ENCODE results near the gene SLC4A8. TPM values are rescaled to one million over a fixed set of nuclear protein-coding genes. Genes with fewer than 3 reads are reported as not detected.

The SLC4A8 gene
- total and polyA plus RNA-seq, 5 donors: 0.02 to 0.50 (median 0.24) TPM

DNA sequence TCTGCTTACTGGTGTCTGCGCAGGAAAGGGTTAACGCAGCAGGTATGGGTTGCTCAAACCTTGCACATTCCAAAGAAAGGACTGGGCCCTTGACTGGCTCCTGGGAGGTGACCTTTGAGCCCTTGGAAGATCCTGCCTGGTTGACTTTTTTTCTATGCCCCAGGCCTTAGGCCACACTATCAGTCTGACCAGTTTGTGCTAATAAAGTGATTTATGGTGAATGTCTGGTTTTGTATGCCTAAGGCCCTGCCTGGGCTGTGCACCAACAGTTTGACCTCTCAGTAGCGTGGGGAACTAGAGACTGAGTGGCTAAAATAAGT lies 105.0 kb downstream of the SLC4A8 start:
- DNase-seq: no peak
- Histone ChIP-seq H3K27me3 (ENCODE audit: control insufficient read depth, insufficient read depth) (no peaks in the 10 kb centered on the region), H3K4me1 (ENCODE audit: control insufficient read depth, insufficient read depth, low read length) (no peaks in the 10 kb centered on the region), H3K4me3 (ENCODE audit: low read length) (no peak overlapping the region), H3K9me3 (ENCODE audit: control insufficient read depth, low read length) (no peaks in the 10 kb centered on the region), H3K27ac (ENCODE audit: low read length) (no peak overlapping the region)
- intact Hi-C loops (cut with DNase I): no loop called here
- WGBS: 87% methylated on average over 3 of the region's 3 CpGs
- ATAC-seq: no peak

GRCh38 chr12:51530208-51530607 lies 105.6 kb downstream of the SLC4A8 start:
- intact Hi-C loops (cut with DNase I): loop anchor here in 3 of 4 donors (5.0 to 10.0 kb wide), 3 partner anchors 103 to 295 kb away; partner anchors contain the start of gene SLC4A8 (in 1 of the 3)
- H3K27me3 ChIP-seq (ENCODE audit: control insufficient read depth, insufficient read depth): no peaks in the 10 kb centered on the region

DNA sequence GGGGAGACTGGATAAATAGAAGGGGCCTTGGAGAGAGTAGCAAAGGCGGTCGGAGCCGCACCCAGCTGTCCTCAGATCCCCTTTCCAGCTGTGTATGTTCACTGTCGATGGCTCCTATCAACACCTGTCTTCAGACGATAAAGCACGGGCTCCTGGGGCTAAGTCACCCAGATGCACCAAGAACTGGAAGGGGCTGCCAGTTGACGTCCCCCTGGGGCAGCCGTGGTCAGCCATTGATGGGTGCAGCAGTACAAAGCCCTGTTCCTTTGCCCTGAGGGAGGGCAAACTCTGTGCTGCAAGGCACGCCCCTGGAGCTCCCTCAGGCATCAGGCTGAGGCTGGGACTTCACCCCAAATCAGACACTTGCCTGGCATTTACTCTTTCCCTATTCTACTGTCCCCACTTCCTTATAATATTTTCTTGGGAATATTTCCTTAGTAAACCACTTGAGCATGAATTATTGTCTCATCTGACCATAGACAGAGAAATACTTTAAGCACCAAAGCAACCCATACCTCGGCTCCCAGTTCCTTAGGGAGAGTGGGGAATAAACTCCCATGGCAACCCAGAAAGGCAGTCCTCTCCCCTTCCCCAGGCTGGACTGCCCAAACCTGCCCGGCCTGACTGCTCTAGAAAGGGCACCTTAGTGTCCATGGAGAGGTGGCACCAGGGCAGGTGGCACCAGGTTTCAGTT lies 106.8 kb downstream of the SLC4A8 start:
- H3K27me3 ChIP-seq (ENCODE audit: control insufficient read depth, insufficient read depth): no peaks in the 10 kb centered on the region
- 42% methylated on average over 11 of the region's 11 CpGs for WGBS
- intact Hi-C loops (cut with DNase I): loop anchor here in 3 of 4 donors (5.0 to 10.0 kb wide), 3 partner anchors 104 to 293 kb away; partner anchors contain the start of gene SLC4A8 (in 1 of the 3)
- ATAC-seq (peak in 1 of 2 donors; percentile 24), DNase-seq (no peak)
- no peak overlapping the region for H3K4me3 ChIP-seq (ENCODE audit: low read length)
- no peaks in the 10 kb centered on the region for H3K9me3 ChIP-seq (ENCODE audit: control insufficient read depth, low read length)
- no peaks in the 10 kb centered on the region for H3K4me1 ChIP-seq (ENCODE audit: control insufficient read depth, insufficient read depth, low read length)
- H3K27ac ChIP-seq (ENCODE audit: low read length): no peak overlapping the region

More at GRCh38 chr12:51530208-51530607, 105.6 kb downstream of the SLC4A8 start:
- H3K4me1 ChIP-seq (ENCODE audit: control insufficient read depth, insufficient read depth, low read length): no peaks in the 10 kb centered on the region
- no peaks in the 10 kb centered on the region for H3K9me3 ChIP-seq (ENCODE audit: control insufficient read depth, low read length)
- no peak overlapping the region for H3K4me3 ChIP-seq (ENCODE audit: low read length)
- ATAC-seq: no peak
- no peak overlapping the region for H3K27ac ChIP-seq (ENCODE audit: low read length)
- 90% methylated on average over 4 of the region's 4 CpGs for WGBS
- no peak for DNase-seq

DNA sequence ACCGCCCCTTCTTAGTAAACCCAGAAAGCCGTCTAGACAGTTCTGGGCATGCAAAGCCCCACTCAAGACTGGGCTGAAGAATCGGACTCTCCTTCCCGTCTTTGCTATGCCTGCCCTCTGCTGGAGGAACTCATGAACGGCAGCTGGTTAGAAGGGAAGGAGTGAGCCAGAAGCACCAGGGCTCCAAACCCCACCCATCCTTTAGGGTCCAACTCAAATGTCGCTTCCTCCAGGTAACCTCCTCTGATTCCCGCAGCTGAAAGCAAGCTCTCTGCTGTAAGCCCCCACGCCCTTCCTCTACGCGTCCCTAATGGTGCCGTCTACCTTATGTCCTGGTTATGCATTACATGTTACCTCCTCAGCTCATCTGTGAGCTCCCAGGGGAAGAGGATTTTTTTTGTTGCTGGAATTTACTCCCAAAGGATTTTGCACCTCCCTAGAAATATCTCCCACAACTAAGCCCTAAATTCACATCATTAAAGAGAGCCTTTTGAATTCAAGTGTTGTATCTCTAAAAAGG lies 107.4 kb downstream of the SLC4A8 start:
- WGBS: 3% methylated on average over 11 of the region's 11 CpGs
- peak; percentile 60 to 85 (median 78) for DNase-seq
- Histone ChIP-seq H3K27ac (ENCODE audit: low read length) (no peak overlapping the region), H3K4me3 (ENCODE audit: low read length) (no peak overlapping the region), H3K9me3 (ENCODE audit: control insufficient read depth, low read length) (no peaks in the 10 kb centered on the region), H3K27me3 (ENCODE audit: control insufficient read depth, insufficient read depth) (no peaks in the 10 kb centered on the region), H3K4me1 (ENCODE audit: control insufficient read depth, insufficient read depth, low read length) (no peaks in the 10 kb centered on the region)
- ATAC-seq: peak; percentile 81 to 86
- intact Hi-C loops (cut with DNase I): loop anchor here in 3 of 4 donors (5.0 to 10.0 kb wide), 3 partner anchors 105 to 293 kb away; partner anchors contain the start of gene SLC4A8 (in 1 of the 3)

GRCh38 chr12:51533799-51534198 lies 109.2 kb downstream of the SLC4A8 start:
- 22% methylated on average over 1 of the region's 1 CpG for WGBS
- H3K9me3 ChIP-seq (ENCODE audit: control insufficient read depth, low read length): no peaks in the 10 kb centered on the region
- no peaks in the 10 kb centered on the region for H3K27me3 ChIP-seq (ENCODE audit: control insufficient read depth, insufficient read depth)
- no peak overlapping the region for H3K4me3 ChIP-seq (ENCODE audit: low read length)
- no peaks in the 10 kb centered on the region for H3K4me1 ChIP-seq (ENCODE audit: control insufficient read depth, insufficient read depth, low read length)
- DNase-seq: no peak
- no peak for ATAC-seq
- no peak overlapping the region for H3K27ac ChIP-seq (ENCODE audit: low read length)
- intact Hi-C loops (cut with DNase I): loop anchor here in 3 of 4 donors (5.0 to 10.0 kb wide), 3 partner anchors 106 to 291 kb away; partner anchors contain the start of gene SLC4A8 (in 1 of the 3)

- no peaks in the 10 kb centered on the region for H3K27me3 ChIP-seq (ENCODE audit: control insufficient read depth, insufficient read depth)
- intact Hi-C loops (cut with DNase I): loop anchor here in 3 of 4 donors (5.0 to 10.0 kb wide), 3 partner anchors 107 to 290 kb away; partner anchors contain the start of gene SLC4A8 (in 1 of the 3)
- no peaks in the 10 kb centered on the region for H3K9me3 ChIP-seq (ENCODE audit: control insufficient read depth, low read length)
- ATAC-seq: no peak
- no peak for DNase-seq
- no peak overlapping the region for H3K4me3 ChIP-seq (ENCODE audit: low read length)
- no peaks in the 10 kb centered on the region for H3K4me1 ChIP-seq (ENCODE audit: control insufficient read depth, insufficient read depth, low read length)
- H3K27ac ChIP-seq (ENCODE audit: low read length): no peak overlapping the region
- WGBS: 56% methylated on average over 17 of the region's 17 CpGs
Observed at GRCh38 chr12:51534216-51535074, 109.8 kb downstream of the SLC4A8 start.

DNA sequence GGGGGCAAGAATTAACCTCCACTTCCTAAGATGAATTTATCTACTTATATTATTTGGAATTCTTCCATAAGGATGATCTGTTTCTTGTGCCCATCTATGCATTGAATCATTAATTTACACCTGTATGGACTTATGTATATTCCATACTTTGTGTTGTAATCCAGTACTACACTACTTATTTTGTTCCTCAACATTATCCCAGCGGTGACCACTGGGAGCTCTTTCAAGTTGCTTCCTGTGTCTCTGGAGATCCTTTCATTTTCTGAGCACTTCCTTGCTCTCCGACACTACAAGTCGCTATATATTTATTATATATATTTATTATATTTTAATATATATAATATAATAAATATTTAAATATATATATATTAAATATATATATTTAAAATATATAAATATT lies 111.5 kb downstream of the SLC4A8 start:
- intact Hi-C loops (cut with DNase I): loop anchor here in 2 of 4 donors (10.0 kb wide), 2 partner anchors 111 to 289 kb away; partner anchors contain the start of gene SLC4A8 (in 1 of the 2)
- no peak overlapping the region for H3K4me3 ChIP-seq (ENCODE audit: low read length)
- WGBS: 72% methylated on average over 3 of the region's 3 CpGs
- H3K27ac ChIP-seq (ENCODE audit: low read length): no peak overlapping the region
- DNase-seq (no peak), ATAC-seq (no peak)
- no peaks in the 10 kb centered on the region for H3K27me3 ChIP-seq (ENCODE audit: control insufficient read depth, insufficient read depth)
- H3K9me3 ChIP-seq (ENCODE audit: control insufficient read depth, low read length): no peaks in the 10 kb centered on the region
- no peaks in the 10 kb centered on the region for H3K4me1 ChIP-seq (ENCODE audit: control insufficient read depth, insufficient read depth, low read length)

DNA sequence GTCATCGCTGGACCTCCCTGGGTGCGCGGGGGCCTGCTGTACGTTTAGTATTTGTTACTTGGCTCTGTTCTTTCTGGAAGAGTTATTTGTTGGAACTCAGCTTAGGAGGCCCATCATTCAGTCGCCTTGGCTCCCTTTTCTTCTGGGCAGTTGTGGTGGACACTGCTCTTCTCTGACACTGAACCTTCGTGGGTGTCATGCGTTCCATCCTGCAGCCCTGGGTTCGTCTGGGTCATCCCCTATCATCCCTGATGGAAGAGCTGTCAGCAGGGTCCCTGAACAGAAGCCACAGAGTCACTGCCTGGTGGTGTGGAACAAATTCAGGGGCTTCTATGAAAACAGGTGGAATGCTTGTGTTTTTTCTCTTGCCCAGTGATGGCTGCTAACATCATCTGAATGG lies 113.5 kb downstream of the SLC4A8 start:
- Histone ChIP-seq H3K27me3 (ENCODE audit: control insufficient read depth, insufficient read depth) (no peaks in the 10 kb centered on the region), H3K4me1 (ENCODE audit: control insufficient read depth, insufficient read depth, low read length) (no peaks in the 10 kb centered on the region), H3K9me3 (ENCODE audit: control insufficient read depth, low read length) (no peaks in the 10 kb centered on the region), H3K27ac (ENCODE audit: low read length) (no peak overlapping the region), H3K4me3 (ENCODE audit: low read length) (no peak overlapping the region)
- DNase-seq: no peak
- WGBS: 71% methylated on average over 8 of the region's 8 CpGs
- no peak for ATAC-seq
- intact Hi-C loops (cut with DNase I): loop anchor here in 2 of 4 donors (10.0 kb wide), 2 partner anchors 113 to 287 kb away; partner anchors contain the start of gene SLC4A8 (in 1 of the 2)

- no peaks in the 10 kb centered on the region for H3K27me3 ChIP-seq (ENCODE audit: control insufficient read depth, insufficient read depth)
- no peaks in the 10 kb centered on the region for H3K4me1 ChIP-seq (ENCODE audit: control insufficient read depth, insufficient read depth, low read length)
- ATAC-seq (no peak), DNase-seq (no peak)
- intact Hi-C loops (cut with DNase I): loop anchor here in 2 of 4 donors (10.0 kb wide), 2 partner anchors 114 to 286 kb away; partner anchors contain the start of gene SLC4A8 (in 1 of the 2)
- H3K27ac ChIP-seq (ENCODE audit: low read length): no peak overlapping the region
- WGBS: 76% methylated on average over 8 of the region's 8 CpGs
- H3K9me3 ChIP-seq (ENCODE audit: control insufficient read depth, low read length): no peaks in the 10 kb centered on the region
- H3K4me3 ChIP-seq (ENCODE audit: low read length): no peak overlapping the region
Observed at GRCh38 chr12:51538599-51538998, 114.0 kb downstream of the SLC4A8 start.

GRCh38 chr12:51540996-51541395 lies 116.4 kb downstream of the SLC4A8 start:
- Histone ChIP-seq H3K27ac (ENCODE audit: low read length) (no peak overlapping the region), H3K27me3 (ENCODE audit: control insufficient read depth, insufficient read depth) (no peaks in the 10 kb centered on the region), H3K9me3 (ENCODE audit: control insufficient read depth, low read length) (no peaks in the 10 kb centered on the region), H3K4me1 (ENCODE audit: control insufficient read depth, insufficient read depth, low read length) (no peaks in the 10 kb centered on the region), H3K4me3 (ENCODE audit: low read length) (no peak overlapping the region)
- intact Hi-C loops (cut with DNase I): no loop called here
- 81% methylated on average over 4 of the region's 4 CpGs for WGBS
- ATAC-seq (no peak), DNase-seq (no peak)
